Left renal pelvis (tissue), 4 donors: Measurements from ENCODE around the gene ACSL3. TPM values are rescaled to one million over a fixed set of nuclear protein-coding genes. Genes with fewer than 3 reads are reported as not detected.

Source experiments
- DNase-seq, 4 donors: peaks; one replicate each; pipeline ENCODE4 v3.0.0-alpha.2; 2013; ENCODE audit warnings: low read depth in 4 of 4, low spot score in 3 of 4
- polyA plus RNA-seq, 4 donors: library from polyadenylated mRNA; unstranded; fragments of 120-200 nt; gene quantifications; one replicate each; pipeline ENCODE4 v1.2.1, GENCODE V29; 2013; ENCODE audit not compliant: insufficient read length in 4 of 4

The ACSL3 gene
- polyA plus RNA-seq, 4 donors = 59.6 to 79.1 (median 67.2) TPM

- no peak for DNase-seq
These were observed 75.0 kb downstream of the ACSL3 start for GRCh38 chr2:222935688-222936298.

- DNase-seq = no peak
These were observed 75.9 kb downstream of the ACSL3 start for GRCh38 chr2:222936705-222937104.

- DNase-seq = no peak
These were observed 77.5 kb downstream of the ACSL3 start for GRCh38 chr2:222938327-222938726.

GRCh38 chr2:222939208-222939856 lies 78.5 kb downstream of the ACSL3 start:
- no peak for DNase-seq

- DNase-seq = no peak
These were observed 79.1 kb downstream of the ACSL3 start for GRCh38 chr2:222939979-222940378.

GRCh38 chr2:222941510-222942032 lies 80.7 kb downstream of the ACSL3 start:
- DNase-seq = no peak

- DNase-seq = no peak
These were observed 81.7 kb downstream of the ACSL3 start for GRCh38 chr2:222942561-222942960.

GRCh38 chr2:222942977-222943376 lies 82.1 kb downstream of the ACSL3 start:
- no peak for DNase-seq

GRCh38 chr2:222943820-222944219 lies 83.0 kb downstream of the ACSL3 start:
- DNase-seq = no peak

- DNase-seq = no peak
These were observed 83.7 kb downstream of the ACSL3 start for GRCh38 chr2:222944552-222944951.

- DNase-seq = no peak
These were observed 84.3 kb downstream of the ACSL3 start for GRCh38 chr2:222944971-222945740.

GRCh38 chr2:222945887-222946286 lies 85.1 kb downstream of the ACSL3 start:
- no peak for DNase-seq

- DNase-seq = no peak
These were observed 86.0 kb downstream of the ACSL3 start for GRCh38 chr2:222946700-222947287.

- no peak for DNase-seq
These were observed 88.2 kb downstream of the ACSL3 start for GRCh38 chr2:222949073-222949472.

- no peak for DNase-seq
These were observed 89.0 kb downstream of the ACSL3 start for GRCh38 chr2:222949690-222950323.

GRCh38 chr2:222950638-222951285 lies 89.9 kb downstream of the ACSL3 start:
- DNase-seq = no peak

GRCh38 chr2:222952204-222952603 lies 91.4 kb downstream of the ACSL3 start:
- DNase-seq = no peak

GRCh38 chr2:222955008-222955407 lies 94.2 kb downstream of the ACSL3 start:
- DNase-seq = no peak

- no peak for DNase-seq
These were observed 98.5 kb downstream of the ACSL3 start for GRCh38 chr2:222959358-222959757.

GRCh38 chr2:222960126-222960525 lies 99.3 kb downstream of the ACSL3 start:
- no peak for DNase-seq
